GM21423 (cell line): ENCODE data around the gene MUC12.
A peak's percentile ranks its signal among the peaks of the same experiment; 100 is the strongest.
"Not testable (repeated sequence)": the region's sequence is repeated elsewhere in the genome, so short reads cannot be mapped to it uniquely, and the experiment has no call there.

Source experiments
- ATAC-seq: cut with Tn5 transposase; IDR thresholded peaks from one replicate; pipeline ENCODE4 v1.9.1; 2021; ENCODE audit warnings: mild to moderate bottlenecking, moderate library complexity; ENCODE audit not compliant: unreplicated experiment

The MUC12 gene

DNA sequence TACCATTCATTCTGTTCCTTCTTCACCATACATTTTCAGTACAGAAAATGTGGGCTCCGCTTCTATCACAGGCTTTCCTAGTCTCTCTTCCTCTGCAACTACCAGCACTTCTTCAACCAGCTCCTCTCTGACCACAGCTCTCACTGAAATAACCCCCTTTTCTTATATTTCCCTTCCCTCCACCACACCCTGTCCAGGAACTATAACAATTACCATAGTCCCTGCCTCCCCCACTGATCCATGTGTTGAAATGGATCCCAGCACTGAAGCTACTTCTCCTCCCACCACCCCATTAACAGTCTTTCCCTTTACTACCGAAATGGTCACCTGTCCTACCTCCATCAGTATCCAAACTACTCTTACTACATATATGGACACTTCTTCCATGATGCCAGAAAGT is 9.5 kb upstream of the MUC12 start:
- ATAC-seq: no peak

DNA sequence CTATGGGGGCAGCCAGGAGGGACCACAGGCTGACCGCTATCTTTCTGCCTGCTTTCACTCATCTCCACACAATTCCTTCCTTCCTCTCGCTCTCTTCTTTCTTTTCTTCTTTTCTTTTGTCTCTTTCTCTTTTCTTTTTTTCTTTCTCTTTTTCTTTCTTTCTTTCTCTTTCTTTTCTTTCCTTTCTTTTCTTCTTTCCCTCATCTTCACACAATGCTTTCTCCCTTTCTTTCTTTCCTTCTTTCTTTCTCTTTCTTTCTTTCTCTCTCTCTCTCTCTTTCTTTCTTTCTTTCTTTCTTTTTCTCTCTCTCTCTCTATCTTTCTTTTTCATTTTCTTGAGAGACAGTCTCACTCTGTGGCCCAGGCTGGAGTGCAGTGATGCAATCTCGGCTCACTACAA is 6.8 kb upstream of the MUC12 start:
- ATAC-seq: no peak

DNA sequence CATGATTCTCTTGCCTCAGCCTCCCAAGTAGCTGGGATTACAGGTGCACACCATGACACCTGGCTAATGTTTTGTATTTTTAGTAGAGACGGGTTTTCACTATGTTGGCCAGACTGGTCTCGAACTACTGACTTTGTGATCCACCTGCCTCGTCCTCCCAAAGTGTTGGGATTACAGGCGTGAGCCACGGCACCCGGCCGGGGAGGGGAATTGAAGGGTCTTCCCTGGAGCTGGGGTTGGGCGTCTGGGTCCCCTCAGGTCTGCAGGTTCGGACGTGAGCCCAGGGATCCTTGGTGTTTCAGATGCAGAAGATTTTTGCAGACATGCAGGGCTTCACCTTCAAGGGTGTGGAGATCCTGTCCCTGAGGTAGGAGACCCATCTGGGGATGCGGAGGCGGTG is 6.0 kb upstream of the MUC12 start:
- no peak for ATAC-seq

DNA sequence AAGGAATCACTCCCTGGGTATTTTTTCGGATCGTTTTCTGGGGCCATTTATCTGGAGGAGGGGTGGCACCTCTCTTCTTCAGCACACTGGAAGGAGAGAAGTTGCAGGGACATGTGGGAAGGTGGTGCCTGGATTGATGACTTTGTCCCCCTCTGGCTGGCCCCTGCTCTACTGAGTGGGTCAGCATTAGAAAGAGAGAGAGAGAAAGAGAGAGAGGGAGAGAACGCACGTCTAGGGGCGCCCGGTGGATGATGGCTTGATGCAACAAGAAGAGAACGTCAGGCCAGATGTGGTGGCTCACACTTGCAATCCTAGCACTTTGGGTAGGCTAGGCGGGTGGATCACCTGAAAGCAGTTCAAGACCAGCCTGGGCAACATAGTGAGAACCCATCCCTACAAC is 5.5 kb upstream of the MUC12 start:
- ATAC-seq: no peak

DNA sequence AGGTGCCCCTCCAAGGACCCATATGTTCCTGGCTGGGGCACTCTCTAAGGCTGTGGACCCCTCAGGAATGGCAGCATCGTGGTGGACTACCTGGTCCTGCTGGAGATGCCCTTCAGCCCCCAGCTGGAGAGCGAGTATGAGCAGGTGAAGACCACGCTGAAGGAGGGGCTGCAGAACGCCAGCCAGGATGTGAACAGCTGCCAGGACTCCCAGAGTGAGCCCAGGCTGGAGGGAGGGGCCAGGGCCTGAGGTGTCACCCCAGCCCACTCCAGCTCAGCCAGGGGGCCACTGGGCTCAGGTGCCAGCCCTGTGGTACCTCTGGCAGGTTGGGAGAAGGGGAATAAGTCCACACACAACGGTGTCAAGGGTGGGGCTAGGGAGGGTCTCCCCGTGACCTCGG is 4.7 kb upstream of the MUC12 start:
- ATAC-seq: no peak

DNA sequence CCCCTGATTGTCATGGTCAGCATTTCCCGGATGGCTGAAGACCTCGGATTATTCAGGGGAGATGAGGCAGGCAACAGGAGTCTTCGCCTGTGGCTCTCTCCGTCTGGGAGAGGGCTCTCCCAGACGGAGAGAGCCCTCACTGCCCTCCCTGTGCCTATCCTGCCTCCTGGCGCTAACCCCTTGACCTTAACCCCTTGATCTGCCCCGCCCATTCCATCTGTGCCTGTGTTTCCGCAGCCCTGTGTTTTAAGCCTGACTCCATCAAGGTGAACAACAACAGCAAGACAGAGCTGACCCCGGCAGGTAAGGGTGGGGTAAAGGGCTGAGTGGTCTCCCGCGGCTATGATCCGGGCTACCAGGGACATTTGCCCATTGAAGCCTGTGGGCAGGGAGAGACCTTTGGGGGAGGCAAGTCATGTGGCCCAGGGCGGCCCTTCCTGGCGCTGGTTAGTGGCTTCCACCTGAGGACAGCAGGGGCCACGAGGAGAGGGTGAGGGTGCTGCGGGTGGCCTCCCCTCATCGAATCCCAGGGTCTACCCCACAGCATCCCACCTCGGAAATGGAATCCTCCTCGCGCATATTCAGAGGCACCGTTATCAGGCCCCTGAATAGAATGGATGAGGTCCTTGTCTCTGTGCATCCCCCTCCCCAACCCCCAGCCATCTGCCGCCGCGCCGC is 4.2 kb upstream of the MUC12 start:
- no peak for ATAC-seq

DNA sequence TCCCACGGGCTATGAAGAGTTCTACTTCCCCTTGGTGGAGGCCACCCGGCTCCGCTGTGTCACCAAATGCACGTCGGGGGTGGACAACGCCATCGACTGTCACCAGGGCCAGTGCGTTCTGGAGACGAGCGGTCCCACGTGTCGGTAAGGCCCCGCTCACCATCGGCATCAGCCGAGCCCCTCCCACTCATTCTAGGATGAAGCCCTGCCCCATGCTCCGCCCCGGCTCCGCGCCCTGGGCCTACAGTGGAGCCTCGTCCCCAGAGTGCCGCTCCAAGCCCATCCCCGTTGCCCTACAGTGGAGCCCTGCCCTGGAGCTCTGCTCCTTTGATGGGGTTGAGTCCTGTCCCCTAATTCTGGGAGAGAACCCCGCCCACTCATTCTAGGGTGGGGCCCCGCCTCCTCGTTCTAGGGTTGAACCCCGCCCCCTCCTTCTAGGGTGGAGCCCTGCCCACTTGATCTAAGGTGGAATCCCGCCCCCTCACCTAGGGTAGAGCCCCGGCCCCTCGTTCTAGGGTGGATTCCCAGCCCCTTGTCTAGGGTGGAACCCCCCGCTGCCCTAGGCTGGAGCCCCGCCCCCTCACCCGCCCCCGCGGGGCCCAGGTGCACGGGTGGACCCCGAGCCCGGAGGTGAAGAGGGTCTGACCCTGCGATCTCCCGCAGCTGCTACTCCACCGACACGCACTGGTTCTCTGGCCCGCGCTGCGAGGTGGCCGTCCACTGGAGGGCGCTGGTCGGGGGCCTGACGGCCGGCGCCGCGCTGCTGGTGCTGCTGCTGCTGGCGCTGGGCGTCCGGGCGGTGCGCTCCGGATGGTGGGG is 3.4 kb upstream of the MUC12 start:
- ATAC-seq: peak; percentile 48

DNA sequence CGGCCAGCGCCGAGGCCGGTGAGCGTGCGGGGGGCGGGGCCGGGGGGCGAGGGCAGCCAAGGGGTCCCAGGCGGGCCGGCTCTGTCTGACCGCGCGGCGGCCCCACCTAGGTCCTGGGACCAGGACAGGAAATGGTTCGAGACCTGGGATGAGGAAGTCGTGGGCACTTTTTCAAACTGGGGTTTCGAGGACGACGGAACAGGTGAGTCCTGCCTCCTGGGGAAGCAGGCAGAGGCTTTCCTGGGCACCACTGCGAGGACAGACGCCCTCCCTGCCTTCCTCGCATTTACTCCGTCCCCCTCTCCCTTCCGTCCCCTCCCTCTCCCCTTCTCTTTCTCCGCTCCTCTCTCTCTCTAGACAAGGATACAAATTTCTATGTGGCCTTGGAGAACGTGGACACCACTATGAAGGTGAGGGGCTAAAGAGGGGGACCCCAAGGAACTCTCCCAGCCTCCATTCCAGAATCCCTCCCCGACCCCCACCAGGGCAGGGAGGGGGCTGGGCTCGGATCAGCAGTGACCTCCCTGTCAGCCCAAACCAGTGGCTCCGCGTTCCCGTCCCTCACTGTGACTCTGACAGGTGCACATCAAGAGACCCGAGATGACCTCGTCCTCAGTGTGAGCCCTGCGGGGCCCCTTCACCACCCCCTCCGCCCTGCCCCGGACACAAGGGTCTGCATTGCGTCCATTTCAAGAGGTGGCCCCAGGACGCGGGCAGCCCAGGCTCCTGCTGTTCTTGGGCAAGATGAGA is 2.6 kb upstream of the MUC12 start:
- ATAC-seq: no peak

DNA sequence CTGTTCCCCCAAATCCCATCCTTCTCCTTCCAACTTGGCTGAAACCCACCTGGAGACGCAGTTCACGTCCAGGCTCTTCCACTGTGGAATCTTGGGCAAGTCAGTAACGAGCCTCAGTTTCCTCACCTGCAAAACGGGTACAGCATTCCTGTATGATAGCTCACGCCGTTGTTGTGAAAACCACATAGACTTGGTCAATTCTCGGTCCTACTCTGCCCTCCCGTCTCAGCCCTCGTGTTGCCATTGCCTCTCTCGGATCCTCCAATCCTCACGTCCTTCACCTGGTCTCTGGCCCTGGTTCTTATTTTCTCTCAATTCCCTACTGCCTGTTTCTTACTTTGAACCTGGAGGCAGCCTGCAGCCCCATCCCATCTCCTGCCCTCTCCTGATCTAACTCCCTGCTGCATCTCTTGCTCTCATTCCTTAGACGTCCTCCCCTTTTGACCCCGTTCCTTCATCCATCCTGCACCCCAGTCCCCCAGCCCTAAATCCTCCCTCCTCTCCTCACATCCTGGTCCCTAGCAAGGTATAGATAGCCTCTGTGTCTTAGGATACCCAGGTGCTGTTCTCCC is 2.0 kb upstream of the MUC12 start:
- ATAC-seq: no peak

DNA sequence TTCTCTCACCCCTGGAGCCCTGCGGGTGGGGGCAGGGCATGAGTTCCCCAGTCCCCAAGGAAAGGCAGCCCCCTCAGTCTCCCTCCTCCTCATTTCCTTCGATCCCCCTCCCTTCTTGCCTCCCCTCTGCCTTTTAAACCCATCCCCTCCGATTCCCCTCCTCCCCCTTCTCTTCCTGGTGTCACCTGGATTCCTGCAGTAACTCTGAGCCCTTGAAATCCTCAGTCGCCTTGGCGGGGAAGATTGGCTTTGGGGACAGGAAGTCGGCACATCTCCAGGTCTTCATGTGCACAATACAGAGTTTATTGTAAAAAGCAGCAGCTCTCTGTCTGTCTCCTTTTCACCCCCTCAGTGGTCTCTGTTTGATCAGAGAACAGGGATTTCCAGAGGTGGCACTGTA is 1.3 kb upstream of the MUC12 start:
- no peak for ATAC-seq

DNA sequence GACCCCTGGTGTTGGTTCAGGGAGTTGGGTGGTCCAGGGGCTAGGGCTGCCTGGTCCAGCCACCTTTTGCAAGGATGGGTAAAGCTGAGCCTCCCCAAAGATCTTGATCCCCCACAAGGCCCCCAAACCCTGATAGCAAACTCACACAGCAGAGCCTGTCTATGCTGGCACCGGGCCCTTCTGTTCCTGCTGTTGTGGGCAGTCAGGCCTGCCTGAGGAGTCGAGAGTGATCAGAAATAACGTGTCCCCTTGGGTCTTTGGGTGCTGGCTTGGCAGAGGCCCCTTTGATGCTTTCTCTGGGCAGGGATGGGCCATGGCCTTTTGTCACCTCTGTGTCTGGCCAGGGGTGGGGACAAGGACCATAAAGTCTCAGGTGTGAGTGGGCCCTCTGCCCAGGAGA is 715 bp upstream of the MUC12 start:
- no peak for ATAC-seq

DNA sequence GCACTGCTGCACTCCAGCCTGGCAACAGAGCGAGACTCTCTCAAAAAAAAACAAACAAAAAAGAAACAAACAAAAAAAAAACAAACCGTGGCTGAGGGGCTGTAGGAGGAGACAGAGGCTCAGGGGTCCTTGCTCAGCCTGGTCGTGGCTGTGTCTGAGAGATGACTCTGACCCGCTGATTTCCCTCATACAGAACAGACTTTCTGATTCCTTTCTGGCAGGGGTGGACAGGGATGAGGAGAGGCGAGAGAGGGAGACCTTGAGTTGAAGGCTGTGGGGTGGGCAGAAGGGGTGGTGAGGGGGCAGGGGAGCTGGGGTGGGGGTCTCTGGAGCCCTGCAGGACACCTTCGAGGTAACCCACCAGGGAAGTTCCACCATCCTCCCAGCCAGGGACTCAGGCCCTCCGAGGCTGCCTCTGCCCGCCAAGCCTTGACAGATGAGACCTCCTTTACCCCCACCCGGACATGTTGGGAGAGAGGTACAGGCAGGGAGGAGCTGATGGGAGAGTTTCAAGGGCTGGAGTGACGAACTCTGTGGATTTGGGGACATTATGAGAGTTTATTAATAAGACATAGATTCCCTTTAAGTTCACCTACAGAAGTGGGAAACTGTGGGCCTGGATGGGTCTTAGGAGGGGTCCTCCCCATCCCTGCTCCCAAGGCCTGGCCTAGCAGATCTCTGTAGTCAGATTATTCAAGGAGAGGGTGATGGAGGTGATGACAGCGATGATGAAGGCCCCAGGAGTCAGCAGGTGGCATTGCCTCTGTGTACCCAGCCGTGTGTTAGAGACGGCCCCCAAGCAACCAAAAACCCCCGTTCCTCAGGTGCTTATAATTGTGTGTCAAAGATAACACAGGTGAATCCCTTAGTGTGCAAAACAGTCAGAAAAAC is 2.0 kb downstream of the MUC12 start:
- no peak for ATAC-seq

DNA sequence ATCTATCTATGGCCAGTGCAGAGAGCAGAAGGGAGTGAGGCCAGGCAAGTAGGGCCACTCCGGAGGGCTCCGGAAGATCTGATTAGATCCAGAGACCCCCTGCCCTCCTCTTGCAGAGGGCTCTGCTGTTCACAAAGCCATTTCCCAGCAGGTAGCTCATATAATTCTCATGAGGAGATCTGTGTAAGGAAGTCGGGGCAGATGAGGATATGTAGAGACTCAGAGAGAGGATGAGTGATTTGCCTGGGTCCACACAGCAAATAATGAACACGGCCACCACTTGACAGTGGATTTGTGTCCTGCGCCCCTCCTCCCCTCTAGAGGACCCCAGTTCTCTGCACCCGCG is 2.6 kb downstream of the MUC12 start:
- no peak for ATAC-seq

DNA sequence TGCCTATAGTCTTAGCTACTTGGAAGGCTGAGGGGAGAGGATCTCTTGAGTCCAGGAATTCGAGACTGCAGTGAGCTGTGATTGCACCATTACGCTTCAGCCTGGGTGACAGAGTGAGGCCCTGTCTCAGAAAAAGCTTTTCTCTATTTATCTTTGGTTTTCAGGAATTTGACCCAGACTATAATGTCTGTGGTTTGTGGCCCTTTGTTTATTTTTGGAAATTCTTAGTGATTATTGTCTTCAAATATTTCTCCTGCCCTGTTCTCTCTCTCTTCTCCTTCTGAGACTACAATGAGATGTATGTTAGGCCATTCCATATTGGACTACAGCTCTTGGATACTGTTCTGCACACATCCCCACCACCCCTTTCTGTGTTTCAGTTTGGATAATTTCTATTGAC is 4.7 kb downstream of the MUC12 start:
- no peak for ATAC-seq

DNA sequence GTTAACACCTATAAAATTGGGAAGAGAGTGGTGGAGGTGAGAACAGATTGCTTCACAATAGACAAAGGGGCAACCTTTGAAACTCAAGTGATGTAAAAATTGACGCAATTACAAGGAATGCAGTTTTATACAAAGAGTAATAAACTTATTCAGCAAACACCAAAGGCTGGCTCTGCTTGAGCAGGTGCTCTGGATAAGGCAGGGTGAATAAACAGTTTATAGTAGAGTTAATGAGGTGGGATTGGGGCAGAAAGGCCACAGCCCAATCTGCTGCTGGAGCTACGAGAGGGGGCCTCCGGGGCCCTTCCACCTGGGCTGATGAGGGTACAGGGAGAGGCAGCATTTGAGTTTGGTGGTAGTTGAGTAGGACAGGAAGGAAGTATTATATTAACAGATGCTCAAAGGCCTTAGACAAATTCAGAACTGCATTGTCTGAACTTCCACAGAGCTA is 6.0 kb downstream of the MUC12 start:
- ATAC-seq: no peak

DNA sequence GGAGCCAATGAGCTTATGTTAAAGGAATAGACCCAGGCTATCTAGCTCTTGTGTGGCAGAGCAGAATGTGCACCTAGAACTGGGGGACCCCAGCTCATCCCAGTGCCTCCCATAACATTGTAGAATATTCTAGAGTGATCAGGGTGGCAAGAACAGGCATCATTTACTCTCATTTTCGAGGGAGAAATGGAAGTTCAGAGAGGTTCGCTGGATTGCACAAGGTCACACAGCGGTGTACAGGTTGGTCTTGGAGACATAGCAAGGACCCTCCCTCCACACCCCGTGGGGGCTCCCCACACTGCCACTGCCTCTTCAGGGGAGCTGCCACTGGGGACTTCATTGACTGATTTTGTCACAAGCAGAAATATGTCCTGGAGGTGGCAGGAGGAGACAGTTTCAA is 8.9 kb downstream of the MUC12 start:
- ATAC-seq: no peak

DNA sequence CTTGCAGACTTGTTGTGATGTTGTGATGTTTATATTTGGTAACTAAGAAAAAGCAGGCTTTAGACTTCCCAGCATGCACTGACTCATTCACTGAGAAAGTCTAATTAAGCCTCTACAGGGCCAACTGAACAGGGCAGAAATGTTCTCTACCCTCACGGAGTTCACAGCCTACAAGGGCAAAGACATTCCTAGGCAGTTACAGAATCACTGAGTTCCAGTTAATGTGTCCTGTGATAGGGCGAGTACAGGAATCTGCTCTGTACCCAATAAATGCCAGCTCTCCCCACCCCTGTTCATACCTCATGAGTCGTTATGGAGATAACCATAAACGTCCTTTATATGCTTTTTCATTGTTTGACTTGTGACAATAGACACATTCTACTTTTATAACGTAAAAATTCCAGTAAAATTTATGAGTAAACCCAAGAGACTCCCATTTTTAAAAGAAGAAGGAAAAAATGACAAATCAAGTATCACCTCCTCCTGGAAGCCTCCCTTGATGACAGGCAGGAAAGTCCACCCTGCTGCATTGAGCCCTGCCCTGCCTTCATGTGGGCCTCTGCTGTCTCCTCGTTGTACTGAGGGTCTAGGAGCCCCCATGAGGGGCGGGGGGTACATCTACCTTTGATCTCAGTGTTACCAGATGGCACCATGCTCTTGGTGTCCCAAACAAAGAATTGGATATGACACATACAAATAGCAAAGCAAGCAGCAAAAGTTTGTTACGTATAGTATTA is 14.3 kb downstream of the MUC12 start:
- no peak for ATAC-seq

DNA sequence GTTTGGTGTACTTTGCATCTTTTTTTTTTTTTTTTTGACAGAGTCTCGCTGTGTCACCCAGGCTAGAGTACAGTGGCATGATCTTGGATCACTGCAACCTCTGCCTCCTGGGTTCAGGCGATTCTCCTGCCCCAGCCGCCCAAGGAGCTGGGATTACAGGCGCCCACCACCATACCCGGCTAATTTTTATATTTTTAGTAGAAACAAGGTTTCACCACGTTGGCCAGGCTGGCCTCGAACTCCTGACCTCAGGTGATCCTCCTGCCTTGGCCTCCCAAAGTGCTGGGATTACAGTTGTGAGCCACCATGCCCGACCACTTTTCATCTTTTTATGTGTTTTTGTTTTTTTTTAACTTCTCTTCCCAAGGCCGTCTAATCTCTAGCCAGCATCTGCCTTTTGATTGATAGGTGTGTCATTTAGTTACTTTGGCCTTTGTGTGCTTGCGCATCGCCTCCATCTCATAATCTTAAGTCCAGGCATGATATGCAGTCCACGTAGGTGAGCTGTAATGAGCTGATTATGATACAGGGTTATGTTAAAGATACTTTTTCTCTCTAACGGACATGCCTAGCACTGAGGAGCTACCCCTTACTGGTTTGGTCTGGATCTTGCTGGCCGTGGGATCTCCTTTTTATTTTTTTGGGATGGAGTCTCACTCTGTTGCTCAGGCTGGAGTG is 15.0 kb downstream of the MUC12 start:
- not testable (repeated sequence) for ATAC-seq

DNA sequence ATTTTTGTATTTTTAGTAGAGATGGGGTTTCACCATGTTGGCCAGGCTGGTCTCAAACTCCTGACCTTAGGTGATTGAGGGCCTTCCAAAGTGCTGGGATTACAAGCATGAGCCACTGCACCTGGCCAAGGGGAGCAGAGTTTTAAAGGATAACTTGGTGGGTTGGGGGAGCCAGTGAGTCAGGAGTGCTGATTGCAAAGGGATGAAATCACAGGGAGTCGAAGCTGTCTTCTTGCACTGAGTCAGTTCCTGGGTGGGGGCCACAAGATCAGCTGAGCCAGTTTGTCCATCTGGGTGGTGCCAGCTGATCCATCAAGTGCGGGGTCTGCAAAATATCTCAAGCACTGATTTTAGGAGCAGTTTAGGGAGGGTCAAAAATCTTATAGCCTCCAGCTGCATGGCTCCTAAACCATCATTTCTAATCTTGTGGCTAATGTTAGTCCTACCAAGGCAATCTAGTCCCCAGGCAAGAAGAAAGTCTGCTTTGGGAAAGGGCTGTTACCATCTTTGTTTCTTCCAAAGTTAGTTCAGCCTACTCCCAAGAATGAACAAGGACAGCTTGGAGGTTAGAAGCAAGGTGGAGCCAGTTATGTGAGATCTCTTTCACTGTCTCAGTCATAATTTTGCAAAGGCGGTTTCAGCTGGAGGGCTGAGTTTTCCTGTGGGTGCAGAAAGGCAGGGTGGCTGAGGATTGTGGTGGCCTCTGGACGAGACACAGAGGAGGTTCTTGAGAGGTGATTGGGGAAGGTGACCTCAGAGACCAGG is 15.8 kb downstream of the MUC12 start:
- ATAC-seq: not testable (repeated sequence)
